ENCODE results near the gene MCTP2.

MCTP2 gene

GRCh38 chr15:94403331-94403730 is 172.0 kb downstream of the MCTP2 start:
- DNase-seq = no peak

- no peak for DNase-seq
Observed at GRCh38 chr15:94404733-94405283, 173.4 kb downstream of the MCTP2 start.

GRCh38 chr15:94411285-94411684 is 179.9 kb downstream of the MCTP2 start:
- no peak for DNase-seq

GRCh38 chr15:94411846-94412245 is 180.5 kb downstream of the MCTP2 start:
- DNase-seq = no peak

GRCh38 chr15:94412979-94413746 is 181.8 kb downstream of the MCTP2 start:
- DNase-seq = peak; percentile 43

- no peak for DNase-seq
Observed at GRCh38 chr15:94414916-94415315, 183.6 kb downstream of the MCTP2 start.

- no peak for DNase-seq
Observed at GRCh38 chr15:94416267-94416666, 184.9 kb downstream of the MCTP2 start.

- no peak for DNase-seq
Observed at GRCh38 chr15:94416820-94417219, 185.5 kb downstream of the MCTP2 start.

GRCh38 chr15:94417501-94418293 is 186.3 kb downstream of the MCTP2 start:
- DNase-seq = no peak

GRCh38 chr15:94421706-94422105 is 190.3 kb downstream of the MCTP2 start:
- DNase-seq = no peak

- no peak for DNase-seq
Observed at GRCh38 chr15:94432279-94432678, 200.9 kb downstream of the MCTP2 start.

- DNase-seq = no peak
Observed at GRCh38 chr15:94439158-94439557, 207.8 kb downstream of the MCTP2 start.

GRCh38 chr15:94441760-94442159 is 210.4 kb downstream of the MCTP2 start:
- DNase-seq = no peak

GRCh38 chr15:94442480-94442879 is 211.1 kb downstream of the MCTP2 start:
- no peak for DNase-seq

GRCh38 chr15:94443186-94443585 is 211.8 kb downstream of the MCTP2 start:
- DNase-seq = no peak

- DNase-seq = no peak
Observed at GRCh38 chr15:94445566-94446160, 214.3 kb downstream of the MCTP2 start.

- no peak for DNase-seq
Observed at GRCh38 chr15:94446441-94446840, 215.1 kb downstream of the MCTP2 start.

GRCh38 chr15:94451466-94451865 is 220.1 kb downstream of the MCTP2 start:
- DNase-seq = no peak

- DNase-seq = no peak
Observed at GRCh38 chr15:94453227-94453988, 222.0 kb downstream of the MCTP2 start.

GRCh38 chr15:94455297-94455696 is 223.9 kb downstream of the MCTP2 start:
- DNase-seq = no peak

- peak; percentile 27 for DNase-seq
Observed at GRCh38 chr15:94456226-94456625, 224.9 kb downstream of the MCTP2 start.

- no peak for DNase-seq
Observed at GRCh38 chr15:94457661-94458060, 226.3 kb downstream of the MCTP2 start.

- no peak for DNase-seq
Observed at GRCh38 chr15:94460624-94461023, 229.3 kb downstream of the MCTP2 start.
